IMR-90 (cell line): Measurements from ENCODE around the gene PAK6. TPM values are rescaled to one million over a fixed set of nuclear protein-coding genes. Genes with fewer than 3 reads are reported as not detected.

Experiments used
- ATAC-seq: fragments of 200-7000 bp; cut with Tn5 transposase; 2 replicates; pipeline ENCODE4 v1.9.1; 2020; ENCODE audit warnings: low read depth, mild to moderate bottlenecking, moderate library complexity
- BruUV-seq: library from RNA; stranded (reverse); fragments of 400-500 nt; replicated peaks from 2 replicates; lab custom pipeline; 2021; lab: Mats Ljungman, UMichigan
- CTCF ChIA-PET: fragments of 300-600 bp; formaldehyde crosslinking; extraction: SDS; loops from one replicate; lab custom pipeline; 2021; ENCODE audit warnings: antibody characterized with exemption; lab: Yijun Ruan, JAX
- POLR2A ChIA-PET: fragments of 300-600 bp; sonication (Branson Sonifier 250); formaldehyde crosslinking; loops from one replicate; lab custom pipeline; 2022; ENCODE audit warnings: antibody characterized with exemption; ENCODE audit not compliant: unreplicated experiment; lab: Charles Lee
- DNase-seq: peaks from one replicate; pipeline ENCODE4 v3.0.0; 2013
- H2AFZ ChIP-seq: replicated peaks from 2 replicates; pipeline ENCODE3; 2013; ENCODE audit warnings: low read length, mild to moderate bottlenecking; ENCODE audit not compliant: poor library complexity
- H2AK5ac ChIP-seq: 2 replicates; pipeline ENCODE4 v1.6.1; 2013; ENCODE audit warnings: low read depth, low read length, inconsistent platforms
- H2AK9ac ChIP-seq: replicated peaks from 2 replicates; pipeline ENCODE3; 2013; ENCODE audit warnings: mild to moderate bottlenecking, low read depth, low read length, moderate library complexity; ENCODE audit not compliant: poor library complexity
- H2BK120ac ChIP-seq: 2 replicates; pipeline ENCODE4 v1.6.1; 2013; ENCODE audit warnings: low read depth, low read length, inconsistent platforms
- H2BK15ac ChIP-seq: 3 replicates; pipeline ENCODE4 v1.6.1; 2013; ENCODE audit warnings: low read depth, low read length, inconsistent platforms
- H2BK20ac ChIP-seq: 2 replicates; pipeline ENCODE4 v1.6.1; 2013; ENCODE audit warnings: low read depth, mild to moderate bottlenecking, inconsistent platforms, low read length, moderate library complexity
- H2BK5ac ChIP-seq: 2 replicates; pipeline ENCODE4 v1.6.1; 2013; ENCODE audit warnings: mild to moderate bottlenecking, low read depth, low read length, inconsistent platforms; ENCODE audit not compliant: poor library complexity, severe bottlenecking
- H3K14ac ChIP-seq: replicated peaks from 2 replicates; pipeline ENCODE4 v1.6.1; 2013; ENCODE audit warnings: low read depth, low read length, inconsistent platforms
- H3K18ac ChIP-seq: 2 replicates; pipeline ENCODE4 v1.6.1; 2013; ENCODE audit warnings: low read depth, low read length, control low read depth
- H3K23ac ChIP-seq: 2 replicates; pipeline ENCODE4 v1.6.1; 2013; ENCODE audit warnings: low read depth, low read length, inconsistent platforms
- H3K27ac ChIP-seq: 2 replicates; pipeline ENCODE4 v1.5.1; 2013; ENCODE audit warnings: mild to moderate bottlenecking, control low read depth, low read length; ENCODE audit not compliant: insufficient read depth
- H3K27me3 ChIP-seq: 2 replicates; pipeline ENCODE4 v1.6.1; 2013; ENCODE audit warnings: low read length; ENCODE audit not compliant: control insufficient read depth, insufficient read depth
- H3K36me3 ChIP-seq: 2 replicates; pipeline ENCODE4 v1.6.1; 2013; ENCODE audit warnings: low read length, mixed read lengths; ENCODE audit not compliant: control insufficient read depth, insufficient read depth
- H3K4ac ChIP-seq: 2 replicates; pipeline ENCODE4 v1.6.1; 2013; ENCODE audit warnings: low read depth, low read length, inconsistent platforms
- H3K4me1 ChIP-seq: 2 replicates; pipeline ENCODE4 v1.6.1; 2013; ENCODE audit warnings: low read length, mixed read lengths; ENCODE audit not compliant: control insufficient read depth, insufficient read depth
- H3K4me2 ChIP-seq: 2 replicates; pipeline ENCODE4 v1.6.1; 2013; ENCODE audit warnings: low read depth, mild to moderate bottlenecking, control low read depth, low read length, moderate library complexity
- H3K4me3 ChIP-seq: 2 replicates; pipeline ENCODE4 v1.5.1; 2013; ENCODE audit warnings: low read depth, mild to moderate bottlenecking, control low read depth, low read length, moderate library complexity; ENCODE audit not compliant: insufficient read depth
- H3K56ac ChIP-seq: 2 replicates; pipeline ENCODE4 v1.6.1; 2013; ENCODE audit warnings: low read length, inconsistent platforms; ENCODE audit not compliant: insufficient read depth; ENCODE audit errors: extremely low read depth
- H3K79me1 ChIP-seq, 2 experiments: 2 replicates each; pipeline ENCODE4 v1.6.1; 2013; ENCODE audit warnings: low read length in 2 of 2, inconsistent platforms in 1 of 2, low read depth in 1 of 2
- H3K9ac ChIP-seq: 2 replicates; pipeline ENCODE4 v1.6.1; 2013; ENCODE audit warnings: low read depth, low read length, control low read depth
- H3K9me1 ChIP-seq: 2 replicates; pipeline ENCODE4 v1.6.1; 2013; ENCODE audit warnings: low read length, inconsistent platforms; ENCODE audit not compliant: insufficient read depth
- H3K9me3 ChIP-seq: 2 replicates; pipeline ENCODE4 v1.6.1; 2013; ENCODE audit warnings: low read length; ENCODE audit not compliant: control insufficient read depth, insufficient read depth
- H4K20me1 ChIP-seq: 2 replicates; pipeline ENCODE4 v1.6.1; 2013; ENCODE audit warnings: low read length, inconsistent platforms; ENCODE audit not compliant: insufficient read depth
- H4K5ac ChIP-seq: 2 replicates; pipeline ENCODE4 v1.6.1; 2013; ENCODE audit warnings: mild to moderate bottlenecking, low read depth, low read length, control low read depth
- H4K8ac ChIP-seq, 2 experiments: 2 replicates each; pipeline ENCODE4 v1.6.1; 2013; ENCODE audit warnings: low read depth in 2 of 2, low read length in 2 of 2, control low read depth in 1 of 2, inconsistent platforms in 1 of 2
- H4K91ac ChIP-seq: 2 replicates; pipeline ENCODE4 v1.6.1; 2013; ENCODE audit warnings: low read depth, low read length, inconsistent platforms; ENCODE audit not compliant: insufficient read depth
- BHLHE40 ChIP-seq: fragments of 150-350 bp; IDR thresholded peaks from 2 replicates; pipeline ENCODE4 v1.6.1; 2016; ENCODE audit warnings: mild to moderate bottlenecking, low read depth, low read length
- CEBPB ChIP-seq: IDR thresholded peaks from 2 replicates; pipeline ENCODE4 v1.6.1; 2012; ENCODE audit warnings: low read depth, low read length, improper control_type of control experiment
- CHD1 ChIP-seq: IDR thresholded peaks from 2 replicates; pipeline ENCODE4 v1.6.1; 2012; ENCODE audit warnings: low read depth, low read length, improper control_type of control experiment
- CTCF ChIP-seq: conservative IDR thresholded peaks from 2 replicates; pipeline ENCODE4 v1.5.1; 2012; ENCODE audit warnings: mild to moderate bottlenecking, low read depth, low read length, improper control_type of control experiment
- ELK1 ChIP-seq: fragments of 150-350 bp; IDR thresholded peaks from 2 replicates; pipeline ENCODE4 v1.6.1; 2016; ENCODE audit warnings: low read depth, mild to moderate bottlenecking, low read length, moderate library complexity, borderline replicate concordance
- FOS ChIP-seq: fragments of 150-350 bp; IDR thresholded peaks from 2 replicates; pipeline ENCODE4 v1.6.1; 2016; ENCODE audit warnings: low read depth, low read length
- MAFK ChIP-seq: IDR thresholded peaks from 2 replicates; pipeline ENCODE4 v1.6.1; 2012; ENCODE audit warnings: low read depth, low read length, improper control_type of control experiment
- MAZ ChIP-seq: IDR thresholded peaks from 2 replicates; pipeline ENCODE4 v1.6.1; 2012; ENCODE audit warnings: low read depth, mild to moderate bottlenecking, low read length, improper control_type of control experiment, moderate library complexity, borderline replicate concordance
- MXI1 ChIP-seq: IDR thresholded peaks from 2 replicates; pipeline ENCODE4 v1.6.1; 2012; ENCODE audit warnings: low read depth, mild to moderate bottlenecking, low read length, moderate library complexity, borderline replicate concordance
- NFE2L2 ChIP-seq: fragments of 150-350 bp; IDR thresholded peaks from 2 replicates; pipeline ENCODE4 v1.6.1; 2016; ENCODE audit warnings: low read depth, mild to moderate bottlenecking, low read length
- RFX5 ChIP-seq: IDR thresholded peaks from 2 replicates; pipeline ENCODE4 v1.8.0; 2012; ENCODE audit warnings: low read depth, mild to moderate bottlenecking, low read length, moderate library complexity
- WGBS, 2 experiments: methylation state at CpG; one replicate each; pipeline versions ENCODE4 v1.1.5 to v1.1.7; 2013; ENCODE audit warnings: missing lambda C conversion rate in 2 of 2; ENCODE audit not compliant: insufficient read length in 1 of 2; ENCODE audit errors: extremely low coverage in 2 of 2; 5-methylcytosine and 5-hydroxymethylcytosine counted together
- dilution Hi-C: fragments of 300-500 bp; cut with HindIII; formaldehyde crosslinking; loops from one replicate; pipeline ENCODE4 v1.14.3; 2018; ENCODE audit warnings: low sequenced_read_pairs; ENCODE audit not compliant: unreplicated experiment
- in situ Hi-C: fragments of 300-500 bp; cut with MboI; formaldehyde crosslinking; loops from 3 replicates; pipeline ENCODE4 v1.14.3; 2019; ENCODE audit warnings: low sequenced_read_pairs, inconsistent platforms, mixed read lengths
- intact Hi-C: fragments of 100-400 bp; cut with micrococcal nuclease; formaldehyde crosslinking; loops from 2 replicates; pipeline ENCODE4 v1.10.0; 2022
- polyA plus RNA-seq, 3 experiments: library from polyadenylated mRNA; depleted of rRNA; stranded (reverse); fragments of >200 nt; gene quantifications; 2 replicates each; pipeline ENCODE4 v1.2.3, GENCODE V29; 2012; ENCODE audit warnings: low replicate concordance in 1 of 3
- total RNA-seq: library from RNA; depleted of rRNA; stranded (reverse); fragments of >200 nt; gene quantifications from 2 replicates; pipeline ENCODE4 v1.2.3, GENCODE V29; 2012

The PAK6 gene
- total and polyA plus RNA-seq, 2 of the 4 experiments (the other 2 are of a cell fraction): 0.21 TPM; not detected in 1

GRCh38 chr15:40247406-40247971 is 8.6 kb downstream of the PAK6 start:
- ChIA-PET POLR2A (no interaction called here), CTCF (no interaction called here)
- BruUV-seq: no TSS peak
- Histone ChIP-seq H3K9ac (no peak overlapping the region), H3K4ac (no peak overlapping the region), H3K36me3 (no peaks in the 10 kb centered on the region), H2BK5ac (no peak overlapping the region), H2BK15ac (no peak overlapping the region), H2AFZ (no peak overlapping the region), H3K14ac (no peak overlapping the region), H3K27ac (no peak overlapping the region), H2AK9ac (no peak overlapping the region), H2BK20ac (no peak overlapping the region), H2AK5ac (no peak overlapping the region), H4K5ac (no peak overlapping the region), H3K18ac (no peak overlapping the region), H4K20me1 (no peaks in the 10 kb centered on the region), H3K4me1 (no peaks in the 10 kb centered on the region), H3K79me1 (no peaks in the 10 kb centered on the region), H4K91ac (no peak overlapping the region), H4K8ac (no peak overlapping the region), H2BK120ac (no peak overlapping the region), H3K9me1 (no peaks in the 10 kb centered on the region), H3K4me2 (no peak overlapping the region), H3K4me3 (no peak overlapping the region), H3K23ac (no peak overlapping the region), H3K9me3 (no peaks in the 10 kb centered on the region), H3K56ac (no peak overlapping the region), H3K27me3 (peaks cover 48% of the 10 kb centered on the region)
- TF ChIP-seq MAFK (no peak), FOS (no peak), ELK1 (no peak), CHD1 (no peak), BHLHE40 (no peak), CTCF (no peak), MXI1 (no peak), NFE2L2 (no peak), RFX5 (no peak), MAZ (no peak), CEBPB (no peak)
- WGBS, 2 experiments: 73% methylated on average over 2 of the region's 12 CpGs; no CpG with 5 or more reads in 1 of the 2 experiments
- DNase-seq (no peak), ATAC-seq (no peak)
- intact Hi-C loops: no loop called here
- dilution Hi-C loops: no loop called here
- in situ Hi-C loops: no loop called here
